ENCODE measurements around the gene IFT57. TPM values are rescaled to one million over a fixed set of nuclear protein-coding genes. Genes with fewer than 3 reads are reported as not detected.

The IFT57 gene
- total RNA-seq, 2 donors from 2014 or later: 13.4 to 25.0 TPM

DNA sequence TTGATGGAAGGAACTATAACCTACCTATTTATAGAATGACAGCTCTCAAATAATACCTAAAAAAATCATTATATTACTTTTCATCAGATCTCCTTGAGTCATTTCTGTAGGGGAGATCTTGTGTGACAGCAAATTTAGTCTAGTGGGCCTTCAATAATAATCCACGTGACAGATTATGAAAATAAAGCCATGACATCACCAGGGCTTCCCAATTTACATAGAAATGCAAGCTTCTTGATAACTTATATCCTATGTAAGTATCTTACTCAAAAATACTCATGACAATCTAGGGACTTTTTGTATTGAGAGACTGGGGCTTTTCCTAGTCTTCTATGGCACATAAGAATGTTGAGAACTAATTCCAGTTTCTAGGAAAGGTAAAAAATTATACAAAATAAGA, 21.6 kb downstream of the IFT57 start:
- no peak for DNase-seq (ENCODE audit: low spot score)
- Histone ChIP-seq H3K27ac (no peak overlapping the region), H3K9me3 (no peaks in the 10 kb centered on the region), H3K4me1 (no peaks in the 10 kb centered on the region), H3K36me3 (no peaks in the 10 kb centered on the region), H3K4me3 (no peak overlapping the region), H3K27me3 (no peaks in the 10 kb centered on the region)
- TF ChIP-seq CTCF (IDR thresholded peaks at IDR 0.05): no peak

- H3K36me3 ChIP-seq: no peaks in the 10 kb centered on the region
- no peak overlapping the region for H3K4me3 ChIP-seq
- no peaks in the 10 kb centered on the region for H3K4me1 ChIP-seq
- DNase-seq (ENCODE audit: low spot score): no peak
- H3K27me3 ChIP-seq: no peaks in the 10 kb centered on the region
- H3K27ac ChIP-seq: no peak overlapping the region
- TF ChIP-seq CTCF (IDR thresholded peaks at IDR 0.05): no peak
- H3K9me3 ChIP-seq: peaks cover 0 to 2% of the 10 kb centered on the region in 2 donors
These were observed 22.2 kb downstream of the IFT57 start for GRCh38 chr3:108200024-108200423.

GRCh38 chr3:108191394-108191793, 30.8 kb downstream of the IFT57 start:
- no peak for TF ChIP-seq CTCF (IDR thresholded peaks at IDR 0.05)
- H3K36me3 ChIP-seq: peaks cover 23% of the 10 kb centered on the region

GRCh38 chr3:108190346-108190745, 31.9 kb downstream of the IFT57 start:
- Histone ChIP-seq H3K4me1 (no peaks in the 10 kb centered on the region), H3K4me3 (no peak overlapping the region), H3K27me3 (no peaks in the 10 kb centered on the region), H3K27ac (no peak overlapping the region), H3K9me3 (peaks cover 0 to 11% of the 10 kb centered on the region in 2 donors), H3K36me3 (peaks cover 23% of the 10 kb centered on the region)
- TF ChIP-seq CTCF (IDR thresholded peaks at IDR 0.05): no peak
- no peak for DNase-seq (ENCODE audit: low spot score)

More at GRCh38 chr3:108191394-108191793, 30.8 kb downstream of the IFT57 start:
- H3K27me3 ChIP-seq: no peaks in the 10 kb centered on the region
- no peak overlapping the region for H3K27ac ChIP-seq
- peaks cover 0 to 11% of the 10 kb centered on the region in 2 donors for H3K9me3 ChIP-seq
- no peak overlapping the region for H3K4me3 ChIP-seq
- DNase-seq (ENCODE audit: low spot score): no peak
- H3K4me1 ChIP-seq: no peaks in the 10 kb centered on the region

- Histone ChIP-seq H3K27ac (no peak overlapping the region), H3K9me3 (peaks cover 0 to 3% of the 10 kb centered on the region in 2 donors), H3K4me1 (no peaks in the 10 kb centered on the region), H3K27me3 (no peaks in the 10 kb centered on the region), H3K4me3 (no peak overlapping the region), H3K36me3 (peaks cover 23% of the 10 kb centered on the region)
- DNase-seq (ENCODE audit: low spot score): no peak
- no peak for TF ChIP-seq CTCF (IDR thresholded peaks at IDR 0.05)
These were observed 32.8 kb downstream of the IFT57 start for GRCh38 chr3:108189440-108189839.

DNA sequence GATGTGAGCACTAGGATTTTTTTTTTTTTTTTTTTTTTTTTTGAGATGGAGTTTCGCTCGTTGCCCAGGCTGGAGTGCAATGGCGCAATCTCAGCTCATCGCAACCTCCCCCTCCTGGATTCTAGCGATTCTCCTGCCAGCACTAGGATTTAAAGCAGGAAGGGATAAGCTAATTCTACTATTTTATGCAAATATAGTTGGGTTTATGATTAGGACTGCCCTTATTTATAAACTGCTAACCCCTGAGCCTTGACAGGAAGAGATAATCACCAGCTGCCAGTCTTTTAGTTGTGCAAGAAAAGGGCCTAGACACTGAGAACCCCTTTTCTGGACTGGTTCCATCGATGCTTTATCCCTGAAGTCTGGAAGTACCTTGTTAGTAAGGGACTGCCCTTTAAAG, 36.7 kb downstream of the IFT57 start:
- Histone ChIP-seq H3K4me1 (peaks cover 0 to 4% of the 10 kb centered on the region in 2 donors), H3K9me3 (no peaks in the 10 kb centered on the region), H3K4me3 (no peak overlapping the region), H3K36me3 (peaks cover 16% of the 10 kb centered on the region), H3K27me3 (no peaks in the 10 kb centered on the region), H3K27ac (no peak overlapping the region)
- no peak for TF ChIP-seq CTCF (IDR thresholded peaks at IDR 0.05)
- DNase-seq (ENCODE audit: low spot score): no peak
